ENCODE measurements around the gene ZNF500.
"Not testable (repeated sequence)": the region's sequence is repeated elsewhere in the genome, so short reads cannot be mapped to it uniquely, and the experiment has no call there.

The ZNF500 gene

GRCh38 chr16:4795828-4796572 lies 29.0 kb upstream of the ZNF500 start:
- no peak for DNase-seq

GRCh38 chr16:4795181-4795827 lies 28.3 kb upstream of the ZNF500 start, which contains the start of gene SMIM22:
TSS of gene SMIM22 (plus strand) at chr16:4795369. CDS start at chr16:4795735, 366 bp downstream.
- DNase-seq: no peak

- no peak for DNase-seq
These were observed 26.1 kb upstream of the ZNF500 start for GRCh38 chr16:4792951-4793513.

- no peak for DNase-seq
These were observed 23.9 kb upstream of the ZNF500 start for GRCh38 chr16:4790871-4791270.

- DNase-seq: no peak
These were observed 23.3 kb upstream of the ZNF500 start for GRCh38 chr16:4790261-4790660.

- DNase-seq: no peak
These were observed 21.9 kb upstream of the ZNF500 start for GRCh38 chr16:4788910-4789309.

GRCh38 chr16:4788489-4788889 lies 21.5 kb upstream of the ZNF500 start:
- DNase-seq: no peak

GRCh38 chr16:4787627-4788482 lies 20.9 kb upstream of the ZNF500 start, which contains the start of gene SEPTIN12:
TSS of gene SEPTIN12 (minus strand) at chr16:4788345. CDS start at chr16:4787645, 700 bp downstream.
- no peak for DNase-seq

- DNase-seq: no peak
These were observed 20.1 kb upstream of the ZNF500 start for GRCh38 chr16:4787068-4787467.

- DNase-seq: no peak
These were observed 18.9 kb upstream of the ZNF500 start for GRCh38 chr16:4785758-4786433.

GRCh38 chr16:4784444-4784987 lies 17.6 kb upstream of the ZNF500 start:
- not testable (repeated sequence) for DNase-seq

GRCh38 chr16:4783951-4784336 lies 17.0 kb upstream of the ZNF500 start:
- DNase-seq: no peak

GRCh38 chr16:4783251-4783950 lies 16.4 kb upstream of the ZNF500 start:
- no peak for DNase-seq

- no peak for DNase-seq
These were observed 13.3 kb upstream of the ZNF500 start for GRCh38 chr16:4780235-4780634.

- no peak for DNase-seq
These were observed 11.1 kb upstream of the ZNF500 start for GRCh38 chr16:4778050-4778392.

GRCh38 chr16:4777339-4778049 lies 10.5 kb upstream of the ZNF500 start:
- DNase-seq: no peak

- no peak for DNase-seq
These were observed 9.3 kb upstream of the ZNF500 start for GRCh38 chr16:4776141-4776705.

- DNase-seq: no peak
These were observed 8.0 kb upstream of the ZNF500 start for GRCh38 chr16:4775005-4775404.

- no peak for DNase-seq
These were observed 5.4 kb upstream of the ZNF500 start for GRCh38 chr16:4772351-4772750.

- DNase-seq: no peak
These were observed 4.7 kb upstream of the ZNF500 start for GRCh38 chr16:4771646-4772045.

- DNase-seq: no peak
These were observed 2.3 kb upstream of the ZNF500 start for GRCh38 chr16:4769306-4769638.

All from stimulated activated CD4-positive, alpha-beta T cell treated with anti-CD3 and anti-CD28 coated beads, Interleukin-12 subunit alpha, Interleukin-12 subunit beta, amount 100 ng/mL, for 4 hours (primary cell).